Heart left ventricle (tissue), 16 donors: ENCODE results near the gene NAGPA. TPM values are rescaled to one million over a fixed set of nuclear protein-coding genes. Genes with fewer than 3 reads are reported as not detected.

ENCODE experiments used
- ATAC-seq, 4 donors: fragments of 200-7000 bp; cut with Tn5 transposase; one replicate each; pipeline ENCODE4 v1.9.1; 2020 to 2022; ENCODE audit warnings: moderate library complexity in 4 of 4, mild to moderate bottlenecking in 3 of 4, moderate number of reproducible peaks in 1 of 4
- DNase-seq, 5 donors: peaks; one replicate each; pipeline ENCODE4 v3.0.0-alpha.2; 2020
- H3K27ac ChIP-seq, 12 donors: fragments of 200-600 bp; sonication (generic) in 4 of 12; one replicate each; pipeline versions ENCODE4 v1.5.0 to v1.8.0; 2016 to 2022; ENCODE audit warnings: mild to moderate bottlenecking in 2 of 12
- H3K27me3 ChIP-seq, 9 donors: fragments of 200-600 bp; sonication (generic) in 2 of 9; one replicate each; pipeline versions ENCODE4 v1.5.1 to v1.8.0; 2016 to 2022; ENCODE audit warnings: mild to moderate bottlenecking in 3 of 9
- H3K36me3 ChIP-seq, 9 donors: fragments of 200-600 bp; sonication (generic) in 2 of 9; one replicate each; pipeline versions ENCODE4 v1.5.0 to v1.8.0; 2018 to 2022; ENCODE audit warnings: mild to moderate bottlenecking in 2 of 9
- H3K4me1 ChIP-seq, 12 donors: fragments of 200-600 bp; sonication (generic) in 4 of 12; one replicate each; pipeline versions ENCODE4 v1.5.0 to v1.8.0; 2016 to 2022; ENCODE audit warnings: mild to moderate bottlenecking in 3 of 12
- H3K4me3 ChIP-seq, 12 donors: fragments of 200-600 bp; sonication (generic) in 4 of 12; one replicate each; pipeline versions ENCODE4 v1.5.0 to v1.8.0; 2017 to 2022; ENCODE audit warnings: mild to moderate bottlenecking in 9 of 12, moderate library complexity in 4 of 12
- H3K9me3 ChIP-seq, 12 donors: fragments of 200-600 bp; sonication (generic) in 4 of 12; one replicate each; pipeline versions ENCODE4 v1.5.0 to v1.8.0; 2016 to 2022; ENCODE audit warnings: mild to moderate bottlenecking in 1 of 12
- POLR2A ChIP-seq, 2 donors: fragments of 450-650 bp; IDR thresholded peaks; one replicate each; pipeline ENCODE4 v1.6.1; 2017; ENCODE audit warnings: antibody characterized with exemption in 2 of 2, mild to moderate bottlenecking in 2 of 2, moderate library complexity in 2 of 2
- WGBS, 4 donors: extraction: QIAGEN DNeasy Blood & Tissue Kit in 2 of 4; methylation state at CpG; one replicate each; pipeline versions ENCODE4 v1.1.5 to v1.1.7; 2013 to 2018; 5-methylcytosine and 5-hydroxymethylcytosine counted together
- intact Hi-C, 10 donors: fragments of 100-400 bp; cut with DNase I; formaldehyde crosslinking; loops; one replicate each; pipeline versions ENCODE4 v1.11.1 to v1.14.2; 2022
- polyA plus RNA-seq, 2 donors: library from polyadenylated mRNA; stranded (reverse); fragments of 200-250 nt; gene quantifications; one replicate each; pipeline ENCODE4 v1.2.3, GENCODE V29; 2013
- total RNA-seq, 9 donors: library from RNA; depleted of rRNA in 2 of 9; stranded (reverse); fragments of >200 nt in 2 of 9; fragmentation: NEBNext Ultra II Directional in 3 of 9; extraction: Animal tissue kit (Norgen Biotek cat#: 25700) in 3 of 9; gene quantifications; one replicate each; pipeline versions ENCODE4 v1.1.0 to v1.2.4, GENCODE V29; 2016 to 2023
- TF ChIP-seq, protein P1 (sequence below), 12 donors: fragments of 200-600 bp; sonication (generic) in 4 of 12; IDR thresholded peaks; one replicate each; pipeline versions ENCODE4 v1.5.0 to v1.8.0; 2018 to 2022; ENCODE audit warnings: antibody characterized with exemption in 12 of 12, mild to moderate bottlenecking in 5 of 12
- donor health status: ischemic (EF 13 %, LVEDD 7.1; RV severe dilation, severe dysfunction).
- donor health status: healthy with polysubstance abuse.
- donor health status: DM: no; HTN: yes; CAD: no.
- donor health status: DM: no; HTN: no; CAD: no.
- donor health status: ischemic (EF 25% LVEDD 6.9; RV normal size, moderate dysfunction).
- donor health status: ischemic (EF 25% LVEDD 5.7; RV mildly dilated, moderate dysfunction).
- donor health status: healthy.
- donor health status: DM: yes; HTN: yes; CAD: no.
- donor health status: ischemic (EF 35%, LVEDD 5.7; RV mildly dilated, moderate dysfunction).
- donor health status: nonischemic (EF 11% LVEDD 7.7; RV severe dilation, severe dysfunction).
- donor health status: DM: yes; HTN: yes; CAD: no.
- donor health status: PGD.
- donor health status: ischemic (EF 29% LVEDD 5.4; RV normal size, mild dysfunction).
- donor health status: nonischemic (EF 23%, LVEDD 6.1; RV moderate dilation, normal function).

The NAGPA gene
- total and polyA plus RNA-seq, 11 donors: 3.8 to 14.6 (median 7.8) TPM

DNA sequence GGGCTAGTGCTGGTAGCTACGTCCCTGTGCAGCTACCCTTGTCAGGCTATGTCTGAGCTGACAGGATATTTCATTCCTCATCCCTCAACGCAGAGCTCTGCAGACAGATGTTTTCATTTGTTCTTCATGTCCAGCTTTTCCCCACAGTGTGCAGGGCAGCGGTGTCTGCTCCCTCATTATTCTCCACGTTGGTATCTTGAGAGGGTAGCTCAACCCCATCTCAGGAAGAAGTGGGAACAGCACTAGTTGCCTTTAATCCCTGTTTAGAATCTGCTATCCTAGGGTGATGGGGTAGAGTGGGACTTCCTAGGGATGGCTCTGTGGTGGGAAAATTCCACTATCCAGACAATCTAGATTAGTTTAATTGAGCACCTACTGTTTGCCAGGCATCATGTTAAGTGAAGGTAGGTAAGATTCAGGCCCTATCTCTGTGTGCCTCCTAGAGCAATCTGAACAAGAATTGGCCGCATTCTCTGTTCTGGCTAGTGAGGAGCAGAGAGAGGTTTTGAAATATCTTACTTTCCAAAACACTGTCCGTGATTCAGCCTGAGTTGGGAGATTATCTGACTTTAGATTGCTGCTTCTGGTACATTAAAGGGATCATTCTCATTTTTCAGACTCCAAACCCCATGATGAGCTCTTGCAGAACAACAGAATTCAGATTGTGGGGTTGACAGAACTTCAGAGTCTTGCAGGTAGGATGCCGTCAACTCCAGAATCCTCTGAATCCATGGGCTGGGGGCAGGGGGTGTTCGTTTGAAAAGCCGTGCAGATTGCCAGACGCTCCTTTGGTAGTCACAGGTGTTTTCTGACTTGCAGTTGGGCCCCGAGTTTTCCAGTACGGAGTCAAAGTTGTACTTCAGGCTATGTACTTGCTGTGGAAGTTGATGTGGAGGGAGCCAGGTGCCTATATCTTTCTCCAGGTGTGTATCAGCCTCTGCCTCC is 38.9 kb upstream of the NAGPA start:
- H3K4me1 ChIP-seq: peaks cover 0 to 19% (median 6%) of the 10 kb centered on the region in 12 donors
- H3K27ac ChIP-seq: peak overlapping the region in 11 of 12 donors; percentile 55 to 90 (median 80)
- DNase-seq (no peak), ATAC-seq (peak in 1 of 4 donors; percentile 9)
- intact Hi-C loops: no loop called here
- no peaks in the 10 kb centered on the region for H3K9me3 ChIP-seq
- no peak for TF ChIP-seq POLR2A (IDR thresholded peaks at IDR 0.05)
- TF ChIP-seq, protein P1, sequence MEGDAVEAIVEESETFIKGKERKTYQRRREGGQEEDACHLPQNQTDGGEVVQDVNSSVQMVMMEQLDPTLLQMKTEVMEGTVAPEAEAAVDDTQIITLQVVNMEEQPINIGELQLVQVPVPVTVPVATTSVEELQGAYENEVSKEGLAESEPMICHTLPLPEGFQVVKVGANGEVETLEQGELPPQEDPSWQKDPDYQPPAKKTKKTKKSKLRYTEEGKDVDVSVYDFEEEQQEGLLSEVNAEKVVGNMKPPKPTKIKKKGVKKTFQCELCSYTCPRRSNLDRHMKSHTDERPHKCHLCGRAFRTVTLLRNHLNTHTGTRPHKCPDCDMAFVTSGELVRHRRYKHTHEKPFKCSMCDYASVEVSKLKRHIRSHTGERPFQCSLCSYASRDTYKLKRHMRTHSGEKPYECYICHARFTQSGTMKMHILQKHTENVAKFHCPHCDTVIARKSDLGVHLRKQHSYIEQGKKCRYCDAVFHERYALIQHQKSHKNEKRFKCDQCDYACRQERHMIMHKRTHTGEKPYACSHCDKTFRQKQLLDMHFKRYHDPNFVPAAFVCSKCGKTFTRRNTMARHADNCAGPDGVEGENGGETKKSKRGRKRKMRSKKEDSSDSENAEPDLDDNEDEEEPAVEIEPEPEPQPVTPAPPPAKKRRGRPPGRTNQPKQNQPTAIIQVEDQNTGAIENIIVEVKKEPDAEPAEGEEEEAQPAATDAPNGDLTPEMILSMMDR (IDR thresholded peaks at IDR 0.05): no peak
- 61 to 66% (median 64%) methylated on average over 12 of the region's 12 CpGs for WGBS, 4 donors
- H3K4me3 ChIP-seq: peak overlapping the region; percentile 44 to 90 (median 76)
- H3K36me3 ChIP-seq: peaks cover 0 to 44% (median 33%) of the 10 kb centered on the region in 9 donors
- no peaks in the 10 kb centered on the region for H3K27me3 ChIP-seq

DNA sequence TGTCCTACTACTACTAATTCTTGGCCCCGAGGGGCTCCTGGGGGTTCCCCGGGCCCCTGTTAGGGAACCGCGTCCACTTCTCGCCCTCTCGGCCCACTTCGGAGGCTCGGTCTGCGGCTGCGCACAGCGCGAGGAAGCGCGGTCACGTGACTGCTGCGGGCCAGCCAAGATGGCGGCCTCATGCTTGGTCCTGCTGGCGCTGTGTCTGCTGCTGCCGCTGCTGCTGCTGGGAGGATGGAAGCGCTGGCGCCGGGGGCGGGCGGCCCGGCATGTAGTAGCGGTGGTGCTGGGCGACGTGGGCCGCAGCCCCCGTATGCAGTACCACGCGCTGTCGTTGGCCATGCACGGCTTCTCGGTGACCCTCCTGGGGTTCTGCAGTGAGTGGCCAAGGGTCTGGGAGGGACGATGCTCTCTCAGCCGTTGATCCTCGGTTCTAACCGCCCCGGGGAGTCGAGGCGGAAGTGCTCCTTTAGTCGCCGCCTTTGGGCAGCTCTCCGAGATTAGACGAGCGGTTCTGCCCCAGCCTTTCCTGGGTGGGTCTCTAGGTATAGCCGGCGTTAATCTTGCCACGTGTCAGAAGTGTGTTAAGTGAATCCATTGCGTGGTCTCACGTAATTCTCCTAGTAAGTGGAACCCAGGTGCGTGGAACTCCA is 38.1 kb upstream of the NAGPA start, which contains the start of gene ALG1:
TSS of gene ALG1 (plus strand) at position 163 of the 653 bp plus-strand sequence. CDS start at position 170, 7 bp downstream.
- H3K9me3 ChIP-seq: no peaks in the 10 kb centered on the region
- intact Hi-C loops: no loop called here
- peaks cover 0 to 19% (median 6%) of the 10 kb centered on the region in 12 donors for H3K4me1 ChIP-seq
- ATAC-seq: peak; percentile 83 to 95 (median 94)
- H3K27me3 ChIP-seq: no peaks in the 10 kb centered on the region
- H3K36me3 ChIP-seq: peaks cover 0 to 37% (median 25%) of the 10 kb centered on the region in 9 donors
- peak; percentile 89 to 95 (median 92) for DNase-seq
- peak within 1 kb of the TSS; percentile 7 to 90 (median 79) for H3K27ac ChIP-seq
- WGBS, 4 donors: 0% methylated on average over 26 to 53 of the region's 53 CpGs
- TF ChIP-seq, protein P1 (IDR thresholded peaks at IDR 0.05): peak in 1 of 12 donors; percentile 3
- peak in 1 of 2 donors; percentile 73 for TF ChIP-seq POLR2A (IDR thresholded peaks at IDR 0.05)
- peak within 1 kb of the TSS; percentile 44 to 90 (median 76) for H3K4me3 ChIP-seq

DNA sequence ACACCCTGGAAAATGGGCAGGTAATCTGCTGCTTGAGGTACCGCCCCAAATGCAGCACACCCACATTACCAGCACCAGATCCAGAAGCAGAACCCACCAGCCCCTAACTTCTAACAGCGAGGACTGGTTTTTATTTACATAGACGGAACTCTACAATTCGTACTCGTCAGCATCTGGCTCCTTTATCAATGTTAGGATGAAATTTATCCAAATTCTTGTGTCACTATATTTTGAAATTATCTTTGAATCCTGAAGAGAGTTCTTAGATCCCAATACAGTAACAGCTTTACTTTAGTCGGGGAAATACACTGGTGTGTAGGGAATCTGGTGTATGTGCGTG is 37.6 kb upstream of the NAGPA start:
- Histone ChIP-seq H3K27ac (peak overlapping the region; percentile 7 to 90 (median 79)), H3K4me1 (peaks cover 0 to 19% (median 6%) of the 10 kb centered on the region in 12 donors), H3K9me3 (no peaks in the 10 kb centered on the region), H3K27me3 (no peaks in the 10 kb centered on the region), H3K36me3 (peaks cover 0 to 32% (median 20%) of the 10 kb centered on the region in 9 donors), H3K4me3 (peak overlapping the region; percentile 44 to 90 (median 76))
- WGBS, 4 donors: 59 to 69% (median 64%) methylated on average over 7 of the region's 7 CpGs
- DNase-seq: no peak
- intact Hi-C loops: no loop called here
- TF ChIP-seq, protein P1 (IDR thresholded peaks at IDR 0.05): no peak
- TF ChIP-seq POLR2A (IDR thresholded peaks at IDR 0.05): no peak
- no peak for ATAC-seq
